ENCODE results near the gene METAP1D. TPM values are rescaled to one million over a fixed set of nuclear protein-coding genes. Genes with fewer than 3 reads are reported as not detected.

METAP1D gene
- total and polyA plus RNA-seq, 2 of the 4 experiments (the other 2 are of a cell fraction), result 3.4 to 5.5 TPM

GRCh38 chr2:172109988-172110811 is 110.4 kb downstream of the METAP1D start:
- Histone ChIP-seq H3K9me3 (ENCODE audit: control insufficient read depth, insufficient read depth, low read length) (no peaks in the 10 kb centered on the region), H3K56ac (ENCODE audit: extremely low read depth, insufficient read depth, low read length) (no peak overlapping the region), H4K5ac (ENCODE audit: low read depth, low read length) (no peak overlapping the region), H2BK20ac (ENCODE audit: low read depth, low read length) (no peak overlapping the region), H3K27ac (ENCODE audit: insufficient read depth, low read length) (no peak overlapping the region), H4K91ac (ENCODE audit: insufficient read depth, low read depth, low read length) (no peak overlapping the region), H3K23ac (ENCODE audit: low read depth, low read length) (no peak overlapping the region; the same call in 1 of the 2 replicates), H3K9ac (ENCODE audit: low read depth, low read length) (no peak overlapping the region), H2AK5ac (ENCODE audit: low read depth, low read length) (no peak overlapping the region), H3K9me1 (ENCODE audit: insufficient read depth, low read length) (no peaks in the 10 kb centered on the region), H2BK120ac (ENCODE audit: low read depth, low read length) (no peak overlapping the region), H2AFZ (replicated peaks; ENCODE audit: low read length, poor library complexity) (peak overlapping the region; percentile 71), H3K36me3 (ENCODE audit: control insufficient read depth, insufficient read depth, low read length) (no peaks in the 10 kb centered on the region), H3K79me1 (ENCODE audit: low read depth in 1 of 2, low read length in 2 of 2) (no peaks in the 10 kb centered on the region), H3K27me3 (ENCODE audit: control insufficient read depth, insufficient read depth, low read length) (no peaks in the 10 kb centered on the region; the same call in 1 of the 2 replicates), H4K8ac (ENCODE audit: low read depth in 2 of 2, low read length in 2 of 2) (no peak overlapping the region), H3K14ac (replicated peaks; ENCODE audit: low read depth, low read length) (no peak overlapping the region), H2AK9ac (replicated peaks; ENCODE audit: low read depth, low read length, poor library complexity) (peak overlapping the region; percentile 48), H3K4me2 (ENCODE audit: low read depth, low read length) (no peak overlapping the region), H2BK15ac (ENCODE audit: low read depth, low read length) (no peak overlapping the region), H4K20me1 (ENCODE audit: insufficient read depth, low read length) (no peaks in the 10 kb centered on the region), H3K18ac (ENCODE audit: low read depth, low read length) (no peak overlapping the region), H3K4ac (ENCODE audit: low read depth, low read length) (no peak overlapping the region), H3K4me3 (ENCODE audit: insufficient read depth, low read depth, low read length) (no peak overlapping the region), H2BK5ac (ENCODE audit: low read depth, low read length, poor library complexity, severe bottlenecking) (no peak overlapping the region), H3K4me1 (ENCODE audit: control insufficient read depth, insufficient read depth, low read length) (no peaks in the 10 kb centered on the region)
- no peak for DNase-seq
- WGBS, 2 experiments (ENCODE audit: extremely low coverage in 2 of 2, insufficient read length in 1 of 2), result 71% methylated on average over 14 of the region's 31 CpGs; no CpG with 5 or more reads in 1 of the 2 experiments
- TF ChIP-seq RFX5 (IDR thresholded peaks at IDR 0.05; ENCODE audit: low read depth, low read length), result no peak
- TF ChIP-seq CEBPB (IDR thresholded peaks at IDR 0.05; ENCODE audit: low read depth, low read length), result no peak
- no peak for TF ChIP-seq CHD1 (IDR thresholded peaks at IDR 0.05; ENCODE audit: low read depth, low read length)
- no peak for TF ChIP-seq MXI1 (IDR thresholded peaks at IDR 0.05; ENCODE audit: borderline replicate concordance, low read depth, low read length)
- TF ChIP-seq MAZ (IDR thresholded peaks at IDR 0.05; ENCODE audit: borderline replicate concordance, low read depth, low read length), result no peak
- no peak for ATAC-seq (ENCODE audit: low read depth)
- dilution Hi-C loops (cut with HindIII; ENCODE audit: low sequenced_read_pairs, unreplicated experiment) (no loop called here), in situ Hi-C loops (cut with MboI; ENCODE audit: low sequenced_read_pairs) (loop anchor here (5.0 kb wide), 2 partner anchors 303 to 408 kb away; no protein-coding TSS in a partner anchor), intact Hi-C loops (cut with micrococcal nuclease) (no loop called here)
- no TSS peak for BruUV-seq (replicated peaks)
- ChIA-PET CTCF (no interaction called here), POLR2A (ENCODE audit: unreplicated experiment) (no interaction called here)
